GM19452 (cell line): ENCODE data around the gene MITF.

Experiments
- ATAC-seq: cut with Tn5 transposase; IDR thresholded peaks from one replicate; pipeline ENCODE4 v1.9.1; 2021; ENCODE audit not compliant: unreplicated experiment

The MITF gene

DNA sequence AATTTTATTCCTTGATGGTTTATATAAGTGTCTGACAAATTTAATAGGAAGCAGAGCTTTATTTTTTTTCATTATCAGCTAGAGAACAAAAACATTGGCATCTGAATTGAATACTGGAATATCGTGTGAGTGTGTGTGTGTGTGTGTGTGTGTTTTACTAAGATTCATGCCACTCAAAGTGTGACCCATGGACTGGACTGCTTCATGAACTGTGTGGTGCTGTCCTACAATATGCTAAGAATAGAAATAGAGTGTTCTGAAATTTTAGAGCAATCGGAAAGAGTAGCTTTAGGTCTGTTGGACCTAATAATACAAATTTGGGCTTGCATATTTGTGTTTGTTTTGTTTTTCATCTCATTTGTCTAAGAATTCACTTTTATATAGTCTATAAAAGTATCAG is 89.6 kb downstream of the MITF start:
- ATAC-seq: no peak

- no peak for ATAC-seq
Observed at GRCh38 chr3:69830147-69830546, 90.9 kb downstream of the MITF start.

DNA sequence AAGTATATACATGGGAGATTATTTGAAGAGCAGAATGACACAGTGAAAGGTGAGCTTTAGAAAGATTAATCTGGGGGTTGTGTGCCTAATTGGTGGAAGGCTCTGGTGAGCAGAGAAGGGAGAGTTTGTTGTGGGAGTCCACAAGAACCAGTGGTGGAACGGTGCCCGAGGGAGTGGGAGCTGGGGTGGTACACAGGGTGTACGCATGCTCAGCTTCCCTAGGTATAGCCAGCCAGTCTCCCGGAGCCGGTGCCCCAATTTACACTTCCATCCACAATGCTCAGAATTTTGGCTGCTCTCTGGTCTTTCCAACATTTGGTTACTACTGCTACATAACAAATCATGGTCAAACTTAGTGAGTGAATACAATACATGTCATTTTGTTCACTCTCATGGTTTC is 92.5 kb downstream of the MITF start:
- ATAC-seq: no peak

- no peak for ATAC-seq
Observed at GRCh38 chr3:69833591-69833990, 94.3 kb downstream of the MITF start.

- no peak for ATAC-seq
Observed at GRCh38 chr3:69838217-69838616, 99.0 kb downstream of the MITF start.

- ATAC-seq: no peak
Observed at GRCh38 chr3:69838696-69839515, 99.6 kb downstream of the MITF start.

- ATAC-seq: no peak
Observed at GRCh38 chr3:69842351-69842750, 103.1 kb downstream of the MITF start.

GRCh38 chr3:69842789-69843188 is 103.5 kb downstream of the MITF start:
- ATAC-seq: no peak

DNA sequence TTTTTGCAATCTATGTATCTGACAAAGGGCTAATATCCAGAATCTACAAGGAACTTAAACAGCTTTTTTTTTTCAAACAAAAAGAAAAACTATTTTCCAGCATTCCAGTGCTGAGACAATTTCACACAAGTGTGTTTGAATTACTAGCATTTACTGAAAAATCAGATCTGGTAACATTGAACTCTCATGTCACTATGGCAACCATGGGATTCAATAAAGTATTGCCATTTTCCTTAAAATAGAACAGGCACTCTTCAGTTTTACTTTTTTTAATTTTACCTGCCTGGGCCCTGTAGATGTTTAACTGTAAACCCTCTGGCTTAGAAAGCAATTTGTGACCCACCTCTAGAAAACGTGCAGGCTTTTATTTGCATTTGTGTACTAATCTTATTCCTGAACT is 105.4 kb downstream of the MITF start:
- ATAC-seq: no peak

DNA sequence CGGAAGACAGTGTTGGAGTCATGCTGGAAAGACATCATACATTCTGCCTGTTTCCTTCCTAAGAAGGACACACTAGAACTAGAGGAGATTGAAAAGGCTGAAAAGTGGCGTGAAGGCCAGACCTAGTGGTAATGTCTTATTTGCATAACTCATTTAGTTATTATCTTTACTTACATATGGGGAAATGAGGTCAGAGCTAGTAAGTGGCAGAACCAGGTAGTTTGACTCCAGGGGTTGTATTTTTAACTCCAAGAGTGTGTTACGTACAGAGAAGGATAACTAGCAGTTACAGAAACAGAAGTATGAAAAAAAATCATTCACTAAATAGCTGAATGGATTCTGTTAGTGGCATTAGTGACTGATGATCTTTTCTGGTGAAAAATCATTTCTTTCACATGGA is 108.0 kb downstream of the MITF start:
- ATAC-seq: no peak

- ATAC-seq: no peak
Observed at GRCh38 chr3:69848113-69848512, 108.8 kb downstream of the MITF start.

DNA sequence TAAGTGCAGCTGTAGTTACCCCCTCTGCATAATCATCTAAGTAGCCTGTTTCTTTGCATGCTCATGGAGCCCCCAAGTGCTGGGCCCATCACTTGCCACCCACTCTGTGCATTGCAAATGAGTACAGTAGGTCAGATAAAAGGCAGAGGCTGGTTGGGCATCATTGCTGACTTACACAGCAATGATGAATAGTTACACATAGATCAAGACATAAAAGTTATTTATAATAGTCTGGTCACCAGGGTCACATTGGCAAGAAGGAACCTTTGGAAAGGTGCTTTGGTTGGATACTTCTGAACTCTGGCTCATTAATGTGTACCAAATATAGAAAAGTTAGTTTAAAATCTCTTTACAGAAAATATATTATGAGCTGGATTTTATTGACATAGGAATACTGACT is 111.6 kb downstream of the MITF start:
- no peak for ATAC-seq

GRCh38 chr3:69853027-69853426 is 113.8 kb downstream of the MITF start:
- no peak for ATAC-seq

DNA sequence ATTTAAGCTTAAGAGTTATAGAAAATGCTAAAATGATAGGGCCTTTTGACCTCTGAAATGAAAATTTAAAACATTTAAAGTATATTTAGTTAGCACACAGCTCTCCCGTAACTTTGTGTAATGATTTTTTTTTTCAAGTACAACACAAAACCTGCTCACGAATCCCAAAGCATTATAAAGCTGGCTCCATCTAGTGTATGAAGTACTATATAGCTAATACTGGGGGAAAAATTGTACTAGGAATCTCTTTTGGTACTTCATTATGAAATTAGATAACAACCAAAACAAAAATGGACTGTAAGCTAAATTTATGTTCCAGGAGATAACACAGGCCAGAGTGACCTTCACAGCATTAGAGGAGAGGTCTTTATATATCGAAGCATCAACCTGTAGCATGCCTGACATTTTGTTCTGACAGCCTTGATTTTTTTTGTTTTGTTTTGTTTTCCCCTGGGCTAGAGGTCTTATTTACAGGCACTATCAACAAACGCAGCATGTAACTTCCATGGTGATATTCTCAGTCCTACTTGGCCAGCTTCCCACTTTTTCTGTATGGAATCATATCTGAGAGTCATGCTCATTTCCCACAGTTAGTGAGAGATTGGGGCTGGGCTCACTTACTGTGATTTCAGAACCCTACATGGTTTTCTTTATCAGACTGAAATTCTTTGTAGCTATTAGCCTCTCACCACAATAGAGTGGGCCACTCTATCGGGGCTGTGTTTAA is 116.3 kb downstream of the MITF start:
- ATAC-seq: no peak

DNA sequence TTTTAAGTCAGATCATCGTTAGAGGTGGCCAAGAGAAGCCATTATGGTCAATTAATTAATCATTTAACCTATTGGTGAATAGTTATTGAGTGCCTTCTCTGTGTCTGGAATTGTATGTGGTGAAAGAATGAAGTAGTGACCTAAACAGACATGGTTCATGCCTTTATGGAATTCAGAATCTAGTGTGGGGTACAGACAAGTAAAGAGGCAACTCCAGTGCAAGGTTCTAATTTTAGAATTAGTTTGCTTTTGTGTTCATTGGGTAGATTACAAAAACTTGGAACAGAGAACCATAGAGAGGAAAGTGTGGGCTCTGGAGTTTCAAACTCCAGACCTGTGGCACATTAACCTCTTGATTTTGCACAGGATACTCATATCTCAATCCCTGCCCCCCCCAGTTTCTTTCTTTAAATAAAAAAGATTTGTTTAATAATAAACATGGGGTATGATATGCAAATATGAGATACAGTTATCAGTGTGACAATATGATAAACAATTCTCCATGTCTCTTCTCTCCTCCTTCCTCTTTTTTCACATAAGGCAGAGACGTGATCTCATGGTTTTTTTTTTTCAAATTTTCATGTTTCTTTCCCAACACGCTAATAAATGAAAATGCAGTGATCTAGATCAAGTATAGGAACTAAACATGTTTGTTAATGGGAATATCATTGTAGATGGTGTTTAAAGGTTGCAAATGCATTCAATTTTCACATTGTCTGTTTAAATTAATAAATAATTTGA is 117.9 kb downstream of the MITF start:
- ATAC-seq: no peak

DNA sequence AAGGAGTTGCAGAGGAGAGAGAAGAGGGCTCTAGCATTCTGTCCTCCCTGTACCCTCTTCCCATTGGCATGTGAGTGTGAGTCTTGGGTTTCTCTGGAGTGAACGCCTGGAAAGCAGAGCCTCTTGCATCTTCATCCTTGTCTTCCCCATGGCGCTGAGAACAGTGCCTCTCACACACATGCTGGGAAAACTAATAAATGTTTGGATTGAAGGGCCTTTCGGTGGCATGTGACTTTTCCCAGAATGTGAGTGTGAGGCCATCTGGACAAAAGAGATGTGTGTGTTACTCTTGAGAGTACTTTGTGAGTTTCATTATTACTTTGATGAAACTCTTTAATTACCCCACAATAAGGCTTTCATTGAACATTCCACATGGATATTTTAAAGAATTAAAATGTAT is 122.3 kb downstream of the MITF start:
- no peak for ATAC-seq

- no peak for ATAC-seq
Observed at GRCh38 chr3:69864141-69864540, 124.9 kb downstream of the MITF start.

DNA sequence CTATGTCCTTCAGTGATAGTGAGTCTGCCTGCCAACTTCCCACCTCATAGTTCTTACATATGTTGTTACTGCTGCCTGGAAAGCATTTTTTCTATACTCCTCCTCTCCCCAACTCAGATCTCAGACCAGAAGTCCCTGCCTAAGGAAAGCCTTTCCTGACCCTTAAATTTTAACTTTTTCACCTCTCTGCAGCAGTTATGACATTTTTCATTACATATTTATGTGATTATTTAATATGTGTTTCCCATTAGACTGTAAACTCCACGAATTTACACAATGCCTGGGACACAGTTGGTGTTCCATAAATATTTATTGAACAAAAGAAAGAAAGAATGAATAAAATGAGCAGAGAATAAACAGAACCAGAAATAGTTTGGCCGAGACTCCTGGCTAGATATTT is 125.5 kb downstream of the MITF start:
- no peak for ATAC-seq

DNA sequence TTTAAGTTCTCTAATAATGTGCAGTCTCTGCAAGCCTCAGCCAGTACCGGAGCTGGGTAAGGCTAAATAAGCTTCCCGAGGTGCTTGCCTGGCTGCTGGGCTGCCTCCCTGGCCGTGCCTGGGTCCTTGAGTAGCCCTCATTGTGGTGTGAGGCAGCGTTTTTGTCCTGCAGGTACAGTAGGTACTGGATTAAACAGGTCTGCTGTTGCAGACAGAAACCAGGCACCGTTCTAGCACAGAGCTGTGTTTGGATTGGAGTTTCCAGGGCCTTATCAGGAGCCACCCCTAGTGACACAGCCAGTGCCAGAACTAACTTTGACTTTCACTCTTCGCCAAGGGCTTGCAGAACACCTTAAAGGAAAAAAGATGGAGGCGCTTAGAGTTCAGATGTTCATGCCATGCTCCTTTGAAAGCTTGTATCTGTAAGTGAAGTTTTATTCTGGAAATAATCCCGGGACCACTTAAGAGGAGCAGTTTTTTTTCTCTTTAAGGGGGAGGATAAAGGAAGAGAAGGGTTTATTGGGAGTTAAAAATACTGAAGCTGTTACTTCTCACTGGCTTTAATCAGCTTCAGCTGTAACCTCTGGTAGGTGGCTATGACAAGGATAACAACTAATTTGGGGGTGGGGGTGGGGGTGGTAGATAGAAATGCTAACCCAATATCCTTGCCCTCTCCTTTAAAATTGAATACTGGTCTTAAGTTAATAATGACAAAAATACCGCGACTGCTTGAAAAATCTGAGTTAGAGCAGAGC is 126.8 kb downstream of the MITF start:
- no peak for ATAC-seq

GRCh38 chr3:69866988-69867720 is 127.9 kb downstream of the MITF start:
- ATAC-seq: no peak
